Measurements from ENCODE around the gene HPSE2.

DNA sequence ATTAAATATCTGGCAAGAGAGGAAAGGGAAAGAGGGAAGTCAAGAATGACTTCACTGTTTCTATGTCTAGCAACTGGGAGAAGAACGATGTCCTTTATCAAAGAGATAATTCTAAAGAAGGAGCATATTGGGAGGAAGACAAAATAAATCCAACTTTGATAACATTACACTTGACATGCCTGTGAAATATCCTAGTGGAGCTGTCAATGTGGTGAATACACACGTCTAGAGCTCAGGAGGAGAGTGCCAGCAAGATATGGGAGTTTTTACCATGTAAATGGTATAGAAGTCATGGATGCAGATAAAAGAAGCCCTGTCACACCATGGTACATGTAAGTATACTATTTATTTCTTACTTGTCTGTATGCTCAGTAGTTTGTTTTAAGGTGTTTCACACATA lies 356.7 kb downstream of the HPSE2 start:
- TF ChIP-seq, protein P1, sequence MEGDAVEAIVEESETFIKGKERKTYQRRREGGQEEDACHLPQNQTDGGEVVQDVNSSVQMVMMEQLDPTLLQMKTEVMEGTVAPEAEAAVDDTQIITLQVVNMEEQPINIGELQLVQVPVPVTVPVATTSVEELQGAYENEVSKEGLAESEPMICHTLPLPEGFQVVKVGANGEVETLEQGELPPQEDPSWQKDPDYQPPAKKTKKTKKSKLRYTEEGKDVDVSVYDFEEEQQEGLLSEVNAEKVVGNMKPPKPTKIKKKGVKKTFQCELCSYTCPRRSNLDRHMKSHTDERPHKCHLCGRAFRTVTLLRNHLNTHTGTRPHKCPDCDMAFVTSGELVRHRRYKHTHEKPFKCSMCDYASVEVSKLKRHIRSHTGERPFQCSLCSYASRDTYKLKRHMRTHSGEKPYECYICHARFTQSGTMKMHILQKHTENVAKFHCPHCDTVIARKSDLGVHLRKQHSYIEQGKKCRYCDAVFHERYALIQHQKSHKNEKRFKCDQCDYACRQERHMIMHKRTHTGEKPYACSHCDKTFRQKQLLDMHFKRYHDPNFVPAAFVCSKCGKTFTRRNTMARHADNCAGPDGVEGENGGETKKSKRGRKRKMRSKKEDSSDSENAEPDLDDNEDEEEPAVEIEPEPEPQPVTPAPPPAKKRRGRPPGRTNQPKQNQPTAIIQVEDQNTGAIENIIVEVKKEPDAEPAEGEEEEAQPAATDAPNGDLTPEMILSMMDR (IDR thresholded peaks at IDR 0.05), result no peak
- TF ChIP-seq EZH2 (IDR thresholded peaks at IDR 0.05; ENCODE audit: borderline replicate concordance, insufficient read depth, low read depth, low read length, poor library complexity, severe bottlenecking), result no peak
